SK-N-MC (cell line): ENCODE measurements around the gene CAMSAP1.

Experiments
- DNase-seq: peaks from one replicate; pipeline ENCODE4 v3.0.0-alpha.2; 2011; ENCODE audit warnings: low read depth, low spot score
- H3K27ac ChIP-seq: fragments of 200-600 bp; sonication (generic); 2 replicates; pipeline ENCODE4 v1.5.1; 2016; ENCODE audit warnings: mixed run types
- H3K36me3 ChIP-seq: fragments of 200-600 bp; sonication (generic); 2 replicates; pipeline ENCODE4 v1.6.1; 2017; ENCODE audit warnings: antibody characterized with exemption, low read length, mixed read lengths; ENCODE audit not compliant: insufficient read depth
- H3K4me3 ChIP-seq: fragments of 200-600 bp; sonication (generic); 2 replicates; pipeline ENCODE4 v1.5.1; 2016
- H3K9ac ChIP-seq: fragments of 200-600 bp; sonication (generic); 2 replicates; pipeline ENCODE4 v1.8.0; 2017; ENCODE audit warnings: mixed run types, mixed read lengths; ENCODE audit not compliant: insufficient read length
- H3K9me3 ChIP-seq: fragments of 200-600 bp; sonication (generic); 2 replicates; pipeline ENCODE4 v1.6.1; 2017; ENCODE audit warnings: low read depth, mild to moderate bottlenecking, antibody characterized with exemption, low read length, moderate library complexity, mixed read lengths
- EZH2 ChIP-seq: fragments of 200-600 bp; sonication (generic); IDR thresholded peaks from one replicate; pipeline ENCODE4 v1.6.1; 2017; ENCODE audit warnings: antibody characterized with exemption
- FOXP2 ChIP-seq: optimal IDR thresholded peaks from 2 replicates; pipeline ENCODE3; 2011; ENCODE audit warnings: mild to moderate bottlenecking, moderate library complexity; ENCODE audit not compliant: insufficient read depth; ENCODE audit errors: extremely low read length, control extremely low read depth
- POLR2AphosphoS5 ChIP-seq: IDR thresholded peaks from 2 replicates; pipeline ENCODE4 v1.6.1; 2012; ENCODE audit warnings: mild to moderate bottlenecking, low read depth, low read length, borderline replicate concordance

The CAMSAP1 gene

DNA sequence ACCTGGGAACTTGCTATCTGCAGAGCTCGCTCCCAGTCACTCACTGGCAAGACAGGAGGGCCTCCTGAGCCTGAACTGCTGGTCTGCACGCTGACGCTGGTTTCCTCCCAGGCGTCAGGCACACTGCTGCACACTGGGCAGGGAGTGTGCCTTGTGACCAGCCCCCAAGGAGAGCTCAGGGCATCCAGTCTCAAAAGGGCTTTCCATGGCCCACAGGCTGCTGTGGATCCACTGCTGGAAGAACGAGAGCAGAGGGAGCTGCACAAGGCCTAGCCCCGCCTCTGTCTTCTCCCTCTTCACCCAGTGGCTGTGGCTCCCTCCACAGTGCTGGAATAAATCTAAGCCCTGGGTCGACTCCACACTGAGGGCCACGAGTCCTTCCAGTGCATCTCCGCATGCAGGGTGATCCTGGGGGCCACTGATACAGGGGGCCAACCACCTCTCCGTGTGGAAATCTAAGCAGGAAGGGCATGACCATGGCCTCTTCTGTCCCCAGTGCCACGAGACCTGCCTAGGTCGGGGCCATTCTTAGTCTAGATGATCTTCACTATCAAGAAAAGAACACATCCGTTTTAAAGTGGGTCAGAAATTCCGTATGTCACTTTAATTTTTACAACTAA lies 93.6 kb downstream of the CAMSAP1 start:
- TF ChIP-seq EZH2, result no peak
- no peak for TF ChIP-seq FOXP2
- no peak for TF ChIP-seq POLR2AphosphoS5
- Histone ChIP-seq H3K4me3 (no peak overlapping the region), H3K9ac (no peak overlapping the region), H3K27ac (no peak overlapping the region), H3K9me3 (no peaks in the 10 kb centered on the region), H3K36me3 (peaks cover 58% of the 10 kb centered on the region)
- DNase-seq, result no peak

DNA sequence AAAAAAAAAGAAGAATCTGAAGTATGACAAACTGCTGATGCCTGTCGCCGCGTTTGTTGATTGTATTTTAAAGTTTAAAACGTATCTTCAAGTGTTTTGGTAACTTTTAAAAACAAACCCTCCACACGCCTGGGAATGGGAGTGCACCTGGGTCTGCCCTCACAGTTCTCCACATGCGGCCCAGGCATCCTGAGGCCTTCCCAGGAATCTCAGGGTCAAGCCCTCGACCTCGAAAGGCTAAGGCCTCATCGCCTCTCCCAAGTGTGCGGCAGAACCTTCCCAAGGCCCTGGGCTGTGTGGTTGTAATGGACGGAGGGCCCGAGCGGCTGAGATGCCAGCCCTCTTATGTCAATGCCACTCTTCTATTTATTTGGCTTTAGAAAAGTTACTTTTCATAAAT lies 94.4 kb downstream of the CAMSAP1 start:
- Histone ChIP-seq H3K9me3 (no peaks in the 10 kb centered on the region), H3K9ac (no peak overlapping the region), H3K36me3 (peaks cover 52% of the 10 kb centered on the region), H3K27ac (no peak overlapping the region), H3K4me3 (no peak overlapping the region)
- no peak for TF ChIP-seq FOXP2
- no peak for TF ChIP-seq EZH2
- no peak for TF ChIP-seq POLR2AphosphoS5
- DNase-seq, result no peak

- DNase-seq, result no peak
- Histone ChIP-seq H3K9me3 (no peaks in the 10 kb centered on the region), H3K27ac (no peak overlapping the region), H3K4me3 (no peak overlapping the region), H3K9ac (no peak overlapping the region), H3K36me3 (peaks cover 41% of the 10 kb centered on the region)
- TF ChIP-seq POLR2AphosphoS5 (no peak), EZH2 (no peak), FOXP2 (no peak)
Measured at GRCh38 chr9:135811801-135812200, 95.5 kb downstream of the CAMSAP1 start.

DNA sequence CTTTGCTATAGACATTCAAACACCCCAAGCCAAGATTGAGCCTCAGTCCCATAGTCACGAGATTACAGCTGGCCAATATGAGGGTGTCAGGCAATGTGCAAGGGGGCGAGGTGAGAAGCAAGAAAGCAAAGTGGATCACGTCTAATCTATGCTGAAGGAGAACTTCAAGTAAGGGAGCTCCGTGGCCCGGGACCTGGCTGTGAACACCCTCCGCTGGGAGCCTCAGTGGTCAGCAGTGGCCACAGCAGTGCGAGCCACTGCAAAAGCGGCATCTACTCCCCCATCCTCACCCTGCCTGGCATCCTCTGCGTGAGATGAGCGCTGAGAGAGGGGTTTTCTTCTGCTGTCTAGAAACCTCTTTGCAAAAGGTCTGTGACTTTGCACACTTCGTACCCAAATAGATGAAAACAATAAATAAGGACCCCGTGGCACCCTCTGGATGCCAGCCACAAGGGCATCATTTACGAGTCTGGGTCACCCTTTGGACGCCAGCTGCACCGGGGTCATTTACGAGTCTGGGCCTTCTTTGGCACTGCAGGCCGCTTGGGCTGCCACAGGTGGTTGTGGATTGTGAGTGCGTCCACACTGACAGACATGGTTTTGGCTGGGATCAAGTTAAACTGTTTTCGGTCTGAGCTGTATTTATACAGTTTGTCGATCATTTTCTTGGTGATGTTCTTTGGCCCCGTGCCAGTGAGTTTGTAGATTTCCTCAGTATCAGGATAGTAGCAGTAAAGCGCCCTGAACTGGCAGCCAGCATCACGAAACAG lies 96.4 kb downstream of the CAMSAP1 start:
- Histone ChIP-seq H3K27ac (no peak overlapping the region), H3K9me3 (no peaks in the 10 kb centered on the region), H3K36me3 (peaks cover 36% of the 10 kb centered on the region), H3K4me3 (no peak overlapping the region), H3K9ac (no peak overlapping the region)
- TF ChIP-seq POLR2AphosphoS5 (no peak), EZH2 (no peak), FOXP2 (no peak)
- DNase-seq, result no peak

DNA sequence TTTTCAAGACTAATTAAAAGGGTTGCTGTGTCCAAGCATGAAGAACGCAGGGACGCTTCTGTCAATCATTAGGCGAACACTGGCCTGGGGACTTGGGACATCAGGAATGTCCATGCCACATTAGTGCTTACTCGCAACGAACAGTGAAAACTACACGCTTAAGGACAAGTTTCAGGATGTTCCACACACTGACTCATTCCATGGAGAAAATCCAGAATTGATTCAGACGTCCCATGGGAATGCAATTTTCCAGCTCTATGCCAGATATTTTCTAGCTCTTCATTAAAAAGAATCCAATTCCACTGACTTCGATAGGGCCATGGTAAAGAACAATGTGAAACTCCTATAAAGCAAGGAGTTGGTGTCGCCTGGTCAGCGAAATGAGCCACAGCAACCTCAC lies 98.2 kb downstream of the CAMSAP1 start:
- Histone ChIP-seq H3K9ac (no peak overlapping the region), H3K4me3 (no peak overlapping the region), H3K9me3 (no peaks in the 10 kb centered on the region), H3K27ac (no peak overlapping the region), H3K36me3 (peaks cover 22% of the 10 kb centered on the region)
- TF ChIP-seq FOXP2, result no peak
- TF ChIP-seq EZH2, result no peak
- no peak for TF ChIP-seq POLR2AphosphoS5
- DNase-seq, result no peak

DNA sequence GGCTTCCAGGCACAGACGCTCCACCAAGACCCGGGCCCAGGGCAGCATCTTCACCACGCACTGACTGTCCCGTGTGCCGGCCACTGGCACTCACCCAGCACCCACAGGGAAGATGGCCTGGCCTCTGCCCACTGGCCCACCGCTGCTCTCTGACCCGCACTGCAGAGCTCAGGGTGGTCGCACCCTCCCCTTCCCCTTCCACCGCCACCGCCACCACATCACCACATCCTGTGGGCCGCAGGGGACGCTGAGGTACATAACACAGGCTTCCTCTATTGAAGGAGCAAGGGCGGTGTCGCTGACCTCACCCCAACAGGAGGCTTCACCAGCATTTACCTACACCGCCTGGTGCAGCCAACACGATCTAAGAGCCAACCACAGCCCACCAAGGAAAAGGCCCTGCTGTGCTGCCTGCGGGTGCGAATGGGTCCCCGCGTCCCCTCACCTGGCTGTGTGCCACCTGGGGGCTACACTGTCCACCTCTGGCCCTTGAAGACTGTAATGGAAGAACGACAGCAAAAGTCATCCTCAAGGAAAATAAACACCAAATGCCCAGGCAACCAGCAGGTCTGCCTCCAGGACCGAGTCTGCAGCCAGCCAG lies 101.8 kb downstream of the CAMSAP1 start:
- Histone ChIP-seq H3K9me3 (no peaks in the 10 kb centered on the region), H3K4me3 (no peak overlapping the region), H3K27ac (no peak overlapping the region), H3K36me3 (no peaks in the 10 kb centered on the region), H3K9ac (no peak overlapping the region)
- DNase-seq, result no peak
- TF ChIP-seq POLR2AphosphoS5 (no peak), EZH2 (no peak), FOXP2 (no peak)

DNA sequence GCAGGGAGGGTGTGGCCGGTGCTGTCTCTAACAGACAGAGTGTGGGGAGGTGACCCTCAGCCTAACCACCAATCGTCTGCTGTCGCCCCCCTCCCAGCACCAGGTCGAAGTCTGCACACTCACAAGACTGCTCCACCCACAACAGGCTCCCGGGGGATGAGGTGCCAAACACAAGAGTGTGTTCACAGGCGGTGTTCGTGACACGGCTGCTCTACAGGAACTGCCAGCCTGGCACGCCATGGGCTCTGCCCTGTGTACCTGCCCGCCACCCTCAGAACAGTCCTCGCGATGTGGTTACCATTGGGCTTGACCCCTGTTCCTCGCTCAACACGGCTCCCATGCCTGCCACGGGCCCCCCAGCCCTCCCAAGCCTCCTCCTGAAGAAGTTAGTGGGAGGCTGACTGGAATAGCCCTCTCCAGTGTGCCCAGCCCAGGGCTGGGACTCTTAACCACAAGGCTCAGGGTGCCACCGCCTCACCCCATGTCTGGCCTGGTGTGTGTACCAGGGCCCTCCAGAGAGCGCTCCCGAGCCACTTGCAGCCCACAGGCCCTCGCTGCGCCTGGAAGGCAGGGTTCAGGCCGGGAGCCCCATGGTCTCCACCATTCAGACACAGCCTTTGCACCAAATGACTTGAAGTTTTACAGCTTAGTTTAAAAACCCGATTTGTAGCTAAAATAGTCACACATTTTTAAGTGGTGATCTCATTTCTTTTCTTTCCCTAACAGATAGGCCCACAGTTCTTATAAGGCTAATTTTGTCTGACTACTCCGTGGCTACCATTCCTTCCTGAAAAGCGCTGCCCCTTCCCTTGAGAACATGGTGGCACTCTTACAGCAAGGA lies 102.5 kb downstream of the CAMSAP1 start:
- Histone ChIP-seq H3K4me3 (no peak overlapping the region), H3K27ac (no peak overlapping the region), H3K9ac (no peak overlapping the region)

GRCh38 chr9:135803441-135803840 lies 103.9 kb downstream of the CAMSAP1 start:
- no peak for DNase-seq
- Histone ChIP-seq H3K9me3 (no peaks in the 10 kb centered on the region), H3K36me3 (no peaks in the 10 kb centered on the region), H3K27ac (no peak overlapping the region), H3K4me3 (no peak overlapping the region), H3K9ac (no peak overlapping the region)
- TF ChIP-seq POLR2AphosphoS5, result no peak
- TF ChIP-seq FOXP2, result no peak
- no peak for TF ChIP-seq EZH2

More for the DNA sequence above, 102.5 kb downstream of the CAMSAP1 start:
- no peak for DNase-seq
- H3K9me3 ChIP-seq, result no peaks in the 10 kb centered on the region
- no peaks in the 10 kb centered on the region for H3K36me3 ChIP-seq
- TF ChIP-seq FOXP2 (no peak), EZH2 (no peak), POLR2AphosphoS5 (no peak)
